ENCODE data around the gene GOSR1.

GOSR1 gene

GRCh38 chr17:30429155-30429554 lies 48.1 kb upstream of the GOSR1 start:
- Histone ChIP-seq H3K4me3 (ENCODE audit: low read depth, low read length) (no peak overlapping the region), H3K4me1 (ENCODE audit: control insufficient read depth, insufficient read depth, low read length) (no peaks in the 10 kb centered on the region), H3K36me3 (ENCODE audit: control insufficient read depth in 2 of 2, insufficient read depth in 1 of 2, low read length in 2 of 2) (peaks cover 45 to 76% of the 10 kb centered on the region in 2 experiments), H3K27ac (ENCODE audit: extremely low read depth, low read depth, low read length) (no peak overlapping the region), H3K9me3 (ENCODE audit: control insufficient read depth, insufficient read depth, low read depth, low read length) (no peaks in the 10 kb centered on the region)
- POLR2A ChIA-PET = no interaction called here
- TF ChIP-seq HOXD13 (CRISPR knock-in tag; IDR thresholded peaks at IDR 0.05; ENCODE audit: borderline replicate concordance) = no peak
- TF ChIP-seq ZNF704 (tag by site-specific recombination; IDR thresholded peaks at IDR 0.05) = no peak
- TF ChIP-seq ZNF211 (tag by site-specific recombination; IDR thresholded peaks at IDR 0.05; ENCODE audit: low read depth) = no peak
- TF ChIP-seq KLF8 (tag by site-specific recombination; IDR thresholded peaks at IDR 0.05) = no peak
- TF ChIP-seq REST (tag by site-specific recombination; IDR thresholded peaks at IDR 0.05) = no peak
- TF ChIP-seq ZNF596 (tag by site-specific recombination; IDR thresholded peaks at IDR 0.05) = no peak
- TF ChIP-seq ZNF560 (tag by site-specific recombination; IDR thresholded peaks at IDR 0.05; ENCODE audit: borderline replicate concordance) = no peak
- TF ChIP-seq ZNF174 (tag by site-specific recombination; IDR thresholded peaks at IDR 0.05) = no peak
- TF ChIP-seq ZNF221 (tag by site-specific recombination; IDR thresholded peaks at IDR 0.05; ENCODE audit: borderline replicate concordance) = no peak
- no peak for TF ChIP-seq INSM2 (tag by site-specific recombination; IDR thresholded peaks at IDR 0.05)
- no peak for TF ChIP-seq ZBTB8A (tag by site-specific recombination; IDR thresholded peaks at IDR 0.05)
- CTCF ChIA-PET = interaction anchor here (0.6 kb wide), 1 partner anchor 33 kb away, joined by 3 read pairs; no protein-coding TSS in a partner anchor

- no peak overlapping the region for H3K4me3 ChIP-seq (ENCODE audit: low read depth, low read length)
- ChIA-PET POLR2A (no interaction called here), CTCF (no interaction called here)
- H3K36me3 ChIP-seq (ENCODE audit: control insufficient read depth in 2 of 2, insufficient read depth in 1 of 2, low read length in 2 of 2) = peaks cover 49 to 65% of the 10 kb centered on the region in 2 experiments
- H3K4me1 ChIP-seq (ENCODE audit: control insufficient read depth, insufficient read depth, low read length) = no peaks in the 10 kb centered on the region
- no peaks in the 10 kb centered on the region; the same call in 1 of the 2 replicates for H3K9me3 ChIP-seq (ENCODE audit: control insufficient read depth, insufficient read depth, low read depth, low read length)
- no peak overlapping the region for H3K27ac ChIP-seq (ENCODE audit: extremely low read depth, low read depth, low read length)
- TF ChIP-seq ZSCAN4 (tag by site-specific recombination; IDR thresholded peaks at IDR 0.05) = no peak
- TF ChIP-seq BCL6B (tag by site-specific recombination; IDR thresholded peaks at IDR 0.05) = no peak
- no peak for TF ChIP-seq ZNF433 (tag by site-specific recombination; IDR thresholded peaks at IDR 0.05; ENCODE audit: low read depth)
- TF ChIP-seq ZNF274 (IDR thresholded peaks at IDR 0.05; ENCODE audit: low read length) = no peak
- TF ChIP-seq ZNF274 (tag by site-specific recombination; IDR thresholded peaks at IDR 0.05; ENCODE audit: borderline replicate concordance) = no peak
Measured at GRCh38 chr17:30433514-30433913, 43.7 kb upstream of the GOSR1 start.

Measured in HEK293 (cell line).